ENCODE results near the gene KRTAP5-4. TPM values are rescaled to one million over a fixed set of nuclear protein-coding genes. Genes with fewer than 3 reads are reported as not detected.
"Not testable (repeated sequence)": the region's sequence is repeated elsewhere in the genome, so short reads cannot be mapped to it uniquely, and the experiment has no call there.

KRTAP5-4 gene
- total RNA-seq, 2 donors from 2014 or later = not detected

DNA sequence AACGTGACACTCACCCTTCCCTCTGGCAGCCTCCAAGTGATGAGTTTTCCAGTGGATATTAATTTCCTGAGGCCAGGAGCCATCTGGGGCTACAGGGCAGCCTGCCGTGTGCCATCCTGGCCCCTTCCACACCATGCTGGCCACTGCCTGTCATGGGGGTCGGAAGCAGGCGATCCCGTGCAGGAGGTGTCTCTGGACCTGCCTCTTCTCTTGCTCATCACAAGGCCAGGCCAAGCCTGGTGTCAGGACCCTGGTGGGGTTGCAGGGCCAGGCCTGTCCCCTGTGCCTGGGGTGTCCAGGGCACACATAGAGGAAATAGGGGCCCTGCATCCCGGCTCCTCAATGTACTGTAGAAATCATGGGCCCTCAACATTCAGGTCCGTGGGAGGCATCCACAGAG lies 17.2 kb downstream of the KRTAP5-4 start:
- no peaks in the 10 kb centered on the region for H3K9me3 ChIP-seq
- no peaks in the 10 kb centered on the region for H3K27me3 ChIP-seq (replicated peaks; ENCODE audit: insufficient read depth)
- 100% methylated on average over 4 of the region's 7 CpGs for WGBS
- intact Hi-C loops (cut with DNase I) = no loop called here
- no peak for DNase-seq (ENCODE audit: low spot score)
- H3K27ac ChIP-seq = no peak overlapping the region
- H3K36me3 ChIP-seq = no peaks in the 10 kb centered on the region
- H3K4me3 ChIP-seq = no peak overlapping the region
- H3K4me1 ChIP-seq (replicated peaks) = no peaks in the 10 kb centered on the region
- TF ChIP-seq POLR2A (IDR thresholded peaks at IDR 0.05) (no peak), POLR2AphosphoS5 (IDR thresholded peaks at IDR 0.05) (no peak)
- TF ChIP-seq, protein P1, sequence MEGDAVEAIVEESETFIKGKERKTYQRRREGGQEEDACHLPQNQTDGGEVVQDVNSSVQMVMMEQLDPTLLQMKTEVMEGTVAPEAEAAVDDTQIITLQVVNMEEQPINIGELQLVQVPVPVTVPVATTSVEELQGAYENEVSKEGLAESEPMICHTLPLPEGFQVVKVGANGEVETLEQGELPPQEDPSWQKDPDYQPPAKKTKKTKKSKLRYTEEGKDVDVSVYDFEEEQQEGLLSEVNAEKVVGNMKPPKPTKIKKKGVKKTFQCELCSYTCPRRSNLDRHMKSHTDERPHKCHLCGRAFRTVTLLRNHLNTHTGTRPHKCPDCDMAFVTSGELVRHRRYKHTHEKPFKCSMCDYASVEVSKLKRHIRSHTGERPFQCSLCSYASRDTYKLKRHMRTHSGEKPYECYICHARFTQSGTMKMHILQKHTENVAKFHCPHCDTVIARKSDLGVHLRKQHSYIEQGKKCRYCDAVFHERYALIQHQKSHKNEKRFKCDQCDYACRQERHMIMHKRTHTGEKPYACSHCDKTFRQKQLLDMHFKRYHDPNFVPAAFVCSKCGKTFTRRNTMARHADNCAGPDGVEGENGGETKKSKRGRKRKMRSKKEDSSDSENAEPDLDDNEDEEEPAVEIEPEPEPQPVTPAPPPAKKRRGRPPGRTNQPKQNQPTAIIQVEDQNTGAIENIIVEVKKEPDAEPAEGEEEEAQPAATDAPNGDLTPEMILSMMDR (IDR thresholded peaks at IDR 0.05) = no peak

DNA sequence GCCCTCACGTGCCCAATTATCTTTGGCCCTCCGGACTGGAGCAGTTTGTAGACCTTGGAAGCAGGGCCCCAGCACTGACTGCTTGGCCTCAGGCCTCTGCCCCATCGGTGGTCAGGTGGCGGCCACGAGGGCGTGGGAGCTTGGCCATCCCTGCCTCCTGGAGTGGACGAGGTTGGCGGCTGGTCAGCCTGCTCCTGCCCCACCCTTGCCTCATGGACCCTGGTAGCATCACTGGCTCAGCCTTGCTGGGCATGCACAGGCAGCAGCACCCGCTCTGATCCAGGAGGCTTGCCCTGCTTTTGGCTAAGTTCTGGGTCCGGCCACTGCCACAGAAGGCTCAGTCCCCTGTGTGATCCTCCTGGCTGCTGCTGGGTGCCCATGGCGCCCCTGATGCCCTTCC lies 17.8 kb downstream of the KRTAP5-4 start:
- H3K27me3 ChIP-seq (replicated peaks; ENCODE audit: insufficient read depth) = no peaks in the 10 kb centered on the region
- TF ChIP-seq, protein P1 (IDR thresholded peaks at IDR 0.05) = no peak
- no peaks in the 10 kb centered on the region for H3K4me1 ChIP-seq (replicated peaks)
- WGBS = 92% methylated on average over 7 of the region's 11 CpGs
- no peak for DNase-seq (ENCODE audit: low spot score)
- H3K4me3 ChIP-seq = no peak overlapping the region
- intact Hi-C loops (cut with DNase I) = no loop called here
- H3K27ac ChIP-seq = no peak overlapping the region
- no peaks in the 10 kb centered on the region for H3K36me3 ChIP-seq
- no peaks in the 10 kb centered on the region for H3K9me3 ChIP-seq

DNA sequence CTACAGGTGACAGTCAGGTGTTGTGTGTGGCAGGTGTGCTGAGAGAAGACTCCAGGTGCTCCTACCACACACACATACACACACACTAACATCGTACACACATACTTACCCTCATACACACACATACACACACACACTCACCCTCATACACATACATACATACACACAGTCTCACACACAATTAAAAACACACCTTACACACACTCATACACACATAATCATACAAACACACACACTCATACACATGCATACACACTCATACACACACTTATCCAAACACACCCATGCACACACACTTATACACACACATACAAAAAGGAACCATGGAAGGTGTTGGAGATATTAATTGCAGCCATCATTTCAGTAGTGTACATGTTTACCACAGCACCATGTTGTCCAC lies 18.3 kb downstream of the KRTAP5-4 start:
- intact Hi-C loops (cut with DNase I) = no loop called here
- 81% methylated on average over 1 of the region's 1 CpG for WGBS
- H3K27me3 ChIP-seq (replicated peaks; ENCODE audit: insufficient read depth) = no peaks in the 10 kb centered on the region

DNA sequence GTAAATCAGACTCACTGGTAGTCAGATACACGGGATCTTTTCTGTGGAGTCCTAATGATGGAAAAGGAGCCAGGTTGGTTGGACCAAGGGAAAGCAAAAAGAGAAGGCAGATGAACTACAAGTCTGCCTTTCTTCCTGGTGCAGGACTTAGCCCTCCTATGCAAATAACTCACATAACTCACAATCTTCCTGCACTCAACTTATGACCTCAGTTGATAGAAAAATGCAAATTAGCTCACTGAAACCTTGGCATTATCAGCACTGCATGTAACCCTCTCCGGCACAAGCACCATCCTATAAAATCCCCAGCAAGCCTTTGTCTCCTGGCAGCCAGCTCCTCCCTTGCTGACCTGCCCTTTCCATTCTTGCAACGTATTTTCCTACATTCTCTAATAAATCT lies 20.3 kb downstream of the KRTAP5-4 start:
- 38% methylated on average over 3 of the region's 3 CpGs for WGBS
- DNase-seq (ENCODE audit: low spot score); H3K4me3 ChIP-seq; H3K4me1 ChIP-seq (replicated peaks); H3K27ac ChIP-seq; intact Hi-C loops (cut with DNase I); H3K27me3 ChIP-seq (replicated peaks; ENCODE audit: insufficient read depth); H3K9me3 ChIP-seq; H3K36me3 ChIP-seq: not testable (repeated sequence)

More for the DNA sequence above, 18.3 kb downstream of the KRTAP5-4 start:
- TF ChIP-seq, protein P1 (IDR thresholded peaks at IDR 0.05) = no peak
- no peak for TF ChIP-seq POLR2AphosphoS5 (IDR thresholded peaks at IDR 0.05)
- TF ChIP-seq POLR2A (IDR thresholded peaks at IDR 0.05) = no peak
- Histone ChIP-seq H3K4me3 (no peak overlapping the region), H3K9me3 (no peaks in the 10 kb centered on the region), H3K4me1 (replicated peaks) (no peaks in the 10 kb centered on the region), H3K36me3 (no peaks in the 10 kb centered on the region), H3K27ac (no peak overlapping the region)
- no peak for DNase-seq (ENCODE audit: low spot score)

DNA sequence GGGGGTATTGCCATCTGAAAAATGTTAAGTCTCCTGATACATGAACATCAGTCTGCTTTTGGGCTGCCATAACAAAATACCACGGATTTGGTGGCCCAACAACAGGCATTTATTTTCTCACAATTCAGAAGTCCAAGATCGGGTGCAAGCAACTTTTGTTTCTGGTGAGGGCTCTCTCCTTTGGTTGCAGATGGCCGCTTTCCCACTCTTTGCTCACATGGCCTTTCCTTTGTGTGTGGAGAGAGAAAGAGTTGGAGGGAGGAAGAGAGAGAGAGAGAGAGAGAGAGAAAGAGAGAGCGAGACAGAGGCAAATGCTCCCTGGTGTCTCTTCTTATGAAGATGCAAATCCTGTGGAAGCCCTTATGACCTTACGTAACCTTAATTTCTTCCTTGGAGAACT lies 21.3 kb downstream of the KRTAP5-4 start:
- WGBS = 79% methylated on average over 5 of the region's 5 CpGs
- intact Hi-C loops (cut with DNase I) = no loop called here
- H3K9me3 ChIP-seq = no peaks in the 10 kb centered on the region
- no peak overlapping the region for H3K4me3 ChIP-seq
- TF ChIP-seq POLR2AphosphoS5 (IDR thresholded peaks at IDR 0.05) (no peak), POLR2A (IDR thresholded peaks at IDR 0.05) (no peak)
- TF ChIP-seq, protein P1 (IDR thresholded peaks at IDR 0.05) = no peak
- no peak for DNase-seq (ENCODE audit: low spot score)
- no peaks in the 10 kb centered on the region for H3K36me3 ChIP-seq
- no peaks in the 10 kb centered on the region for H3K27me3 ChIP-seq (replicated peaks; ENCODE audit: insufficient read depth)
- H3K27ac ChIP-seq = no peak overlapping the region
- H3K4me1 ChIP-seq (replicated peaks) = no peaks in the 10 kb centered on the region

Measured in prostate gland (tissue), 2 donors.